Trophoblast cell (in vitro differentiated cells and primary cell): ENCODE data around the gene TNS1.

Experiments
- DNase-seq, 2 donors: peaks; one replicate each; pipeline ENCODE4 v3.0.0-alpha.2; 2016
- H2AFZ ChIP-seq: 2 replicates; pipeline ENCODE4 v1.6.1; 2013; ENCODE audit warnings: low read length, moderate library complexity, mild to moderate bottlenecking; ENCODE audit not compliant: insufficient read depth, poor library complexity
- H2AK5ac ChIP-seq: 2 replicates; pipeline ENCODE4 v1.6.1; 2013; ENCODE audit warnings: mild to moderate bottlenecking, low read length
- H2BK120ac ChIP-seq: 2 replicates; pipeline ENCODE4 v1.6.1; 2013; ENCODE audit warnings: low read length, mild to moderate bottlenecking, moderate library complexity; ENCODE audit not compliant: insufficient read depth, poor library complexity
- H2BK12ac ChIP-seq: 2 replicates; pipeline ENCODE4 v1.6.1; 2013; ENCODE audit warnings: mild to moderate bottlenecking, low read length, moderate library complexity
- H2BK5ac ChIP-seq: 2 replicates; pipeline ENCODE4 v1.6.1; 2013; ENCODE audit warnings: low read length, low read depth, moderate library complexity, mild to moderate bottlenecking; ENCODE audit not compliant: poor library complexity
- H3K14ac ChIP-seq: 2 replicates; pipeline ENCODE4 v1.6.1; 2013; ENCODE audit warnings: mild to moderate bottlenecking, low read length
- H3K18ac ChIP-seq: 2 replicates; pipeline ENCODE4 v1.6.1; 2013; ENCODE audit warnings: mild to moderate bottlenecking, low read length
- H3K23ac ChIP-seq: 2 replicates; pipeline ENCODE4 v1.6.1; 2013; ENCODE audit warnings: low read length
- H3K27ac ChIP-seq: 2 replicates; pipeline ENCODE4 v1.5.1; 2013; ENCODE audit warnings: low read depth, mild to moderate bottlenecking, inconsistent platforms, low read length, moderate library complexity
- H3K27me3 ChIP-seq: 2 replicates; pipeline ENCODE4 v1.6.1; 2013; ENCODE audit warnings: inconsistent platforms, mild to moderate bottlenecking, low read length, moderate library complexity; ENCODE audit not compliant: insufficient read depth
- H3K36me3 ChIP-seq, 2 experiments: 1 replicate in 1 of 2; 2 replicates in 1 of 2; pipeline ENCODE4 v1.6.1; 2013; ENCODE audit warnings: low read length in 2 of 2, mild to moderate bottlenecking in 2 of 2, moderate library complexity in 1 of 2; ENCODE audit not compliant: insufficient read depth in 2 of 2, control insufficient read depth in 1 of 2
- H3K4ac ChIP-seq: 2 replicates; pipeline ENCODE4 v1.6.1; 2013; ENCODE audit warnings: low read depth, mild to moderate bottlenecking, low read length, moderate library complexity
- H3K4me1 ChIP-seq, 2 experiments: 1 replicate in 1 of 2; 2 replicates in 1 of 2; pipeline ENCODE4 v1.6.1; 2013; ENCODE audit warnings: low read length in 2 of 2, mild to moderate bottlenecking in 2 of 2, moderate library complexity in 1 of 2; ENCODE audit not compliant: insufficient read depth in 2 of 2, control insufficient read depth in 1 of 2
- H3K4me2 ChIP-seq: 2 replicates; pipeline ENCODE4 v1.6.1; 2013; ENCODE audit warnings: inconsistent platforms, mild to moderate bottlenecking, low read length, moderate library complexity
- H3K4me3 ChIP-seq: 2 replicates; pipeline ENCODE4 v1.5.1; 2013; ENCODE audit warnings: mild to moderate bottlenecking, low read depth, low read length, inconsistent platforms
- H3K79me1 ChIP-seq: one replicate; pipeline ENCODE4 v1.6.1; 2013; ENCODE audit warnings: low read length
- H3K79me2 ChIP-seq: 2 replicates; pipeline ENCODE4 v1.6.1; 2013; ENCODE audit warnings: low read length, mild to moderate bottlenecking; ENCODE audit not compliant: control insufficient read depth, insufficient read depth, poor library complexity
- H3K9ac ChIP-seq: 2 replicates; pipeline ENCODE4 v1.6.1; 2013; ENCODE audit warnings: mild to moderate bottlenecking, low read length
- H3K9me3 ChIP-seq: 2 replicates; pipeline ENCODE4 v1.6.1; 2013; ENCODE audit warnings: low read depth, mild to moderate bottlenecking, control low read depth, inconsistent platforms, low read length; ENCODE audit not compliant: insufficient read depth
- H4K12ac ChIP-seq: 2 replicates; pipeline ENCODE4 v1.6.1; 2013; ENCODE audit warnings: low read depth, mild to moderate bottlenecking, low read length, moderate library complexity
- H4K8ac ChIP-seq: 2 replicates; pipeline ENCODE4 v1.6.1; 2013; ENCODE audit warnings: low read depth, mild to moderate bottlenecking, low read length, moderate library complexity
- H4K91ac ChIP-seq: one replicate; pipeline ENCODE4 v1.6.1; 2013; ENCODE audit warnings: low read depth, mild to moderate bottlenecking, low read length, moderate library complexity
- WGBS: extraction: QIAGEN DNeasy Blood & Tissue Kit; methylation state at CpG from one replicate; pipeline ENCODE4 v1.1.7; 2013; ENCODE audit warnings: missing lambda C conversion rate; ENCODE audit not compliant: insufficient read length, insufficient coverage; ENCODE audit errors: extremely low coverage; 5-methylcytosine and 5-hydroxymethylcytosine counted together

Gene TNS1

DNA sequence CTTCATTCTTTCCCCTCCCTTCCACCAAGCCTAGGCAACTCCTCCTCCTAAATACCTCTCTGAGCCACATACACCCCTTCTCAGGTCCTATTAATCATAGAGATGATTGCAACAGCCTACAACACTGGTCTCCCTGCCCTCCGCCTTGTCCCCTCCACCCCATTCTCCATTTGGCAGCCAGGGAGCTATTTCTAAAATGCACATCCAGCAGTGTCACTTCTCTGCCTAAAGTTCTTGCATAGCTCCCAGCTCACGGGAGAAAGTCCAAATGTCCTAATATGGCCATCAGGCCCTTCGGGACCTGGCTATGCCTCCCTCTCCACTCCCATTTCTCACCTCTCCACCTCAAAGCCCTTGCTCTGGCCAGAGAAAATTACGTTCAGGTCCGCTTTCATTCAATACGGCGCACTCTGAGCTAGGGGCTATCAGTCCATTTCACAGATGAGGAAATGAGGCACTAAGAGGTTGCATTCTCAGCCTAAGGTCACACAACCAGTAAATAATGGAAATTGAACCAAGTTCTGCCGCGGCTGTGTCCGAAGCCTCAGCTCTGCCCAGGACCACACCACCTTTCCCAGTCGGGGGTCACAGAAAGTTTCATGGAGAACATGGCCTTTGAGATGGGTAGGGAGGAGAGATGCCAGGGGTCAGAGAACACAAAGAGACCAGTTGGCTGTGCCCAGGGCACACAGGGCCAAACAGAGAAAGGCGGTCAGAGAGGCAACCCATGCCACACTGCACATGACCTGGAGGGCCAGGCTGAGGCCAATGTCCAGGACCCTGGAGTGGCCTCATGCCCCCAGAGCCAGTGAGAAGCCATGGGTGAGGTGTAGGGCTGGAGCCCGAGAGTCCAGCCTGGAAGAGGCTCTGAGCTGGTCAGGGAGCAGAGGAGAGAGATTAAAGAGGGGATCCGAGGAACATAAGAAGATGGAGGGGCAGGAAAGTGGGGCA, 72.8 kb downstream of the TNS1 start:
- Histone ChIP-seq H2BK120ac (no peak overlapping the region), H2AFZ (no peak overlapping the region), H3K79me2 (no peaks in the 10 kb centered on the region), H3K9ac (no peak overlapping the region), H2BK12ac (no peak overlapping the region), H4K8ac (no peak overlapping the region), H3K23ac (no peak overlapping the region), H3K4ac (no peak overlapping the region), H3K27ac (no peak overlapping the region), H4K12ac (no peak overlapping the region), H2BK5ac (no peak overlapping the region), H3K27me3 (no peaks in the 10 kb centered on the region), H3K4me3 (no peak overlapping the region), H3K79me1 (no peaks in the 10 kb centered on the region), H3K14ac (no peak overlapping the region), H3K4me1 (peaks cover 4 to 16% of the 10 kb centered on the region in 2 experiments), H3K4me2 (no peak overlapping the region), H4K91ac (no peak overlapping the region), H3K18ac (no peak overlapping the region), H2AK5ac (no peak overlapping the region), H3K9me3 (no peaks in the 10 kb centered on the region), H3K36me3 (no peaks in the 10 kb centered on the region)
- no CpG with 5 or more reads among the region's 14 CpGs for WGBS
- no peak for DNase-seq

DNA sequence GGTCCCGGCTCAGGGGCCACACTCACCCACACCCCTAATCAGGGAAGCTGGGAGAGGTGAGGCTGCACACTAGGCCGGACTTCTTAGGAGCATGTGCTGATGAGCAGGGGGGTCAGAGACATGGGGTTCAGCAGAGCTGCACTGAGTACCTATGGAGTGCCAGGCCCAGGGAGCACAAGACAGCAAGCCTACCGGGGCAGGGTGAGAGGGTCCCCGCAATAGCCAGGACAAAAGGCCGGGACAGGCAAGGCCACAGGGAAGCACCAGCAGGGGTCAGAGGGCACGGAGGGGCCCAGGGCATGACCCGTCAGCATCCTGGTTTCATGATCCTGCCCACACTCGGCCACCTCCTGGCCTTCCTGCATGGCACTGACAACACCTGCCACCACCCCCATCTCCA, 73.5 kb downstream of the TNS1 start:
- DNase-seq = no peak
- H3K4me2 ChIP-seq = no peak overlapping the region
- no peaks in the 10 kb centered on the region for H3K79me2 ChIP-seq
- H3K9me3 ChIP-seq = no peaks in the 10 kb centered on the region
- H3K79me1 ChIP-seq = no peaks in the 10 kb centered on the region
- no peak overlapping the region for H2AFZ ChIP-seq
- no peak overlapping the region for H3K27ac ChIP-seq
- no peak overlapping the region for H2BK5ac ChIP-seq
- no peak overlapping the region for H3K4me3 ChIP-seq
- no peak overlapping the region for H4K8ac ChIP-seq
- H2AK5ac ChIP-seq = no peak overlapping the region
- peaks cover 3 to 10% of the 10 kb centered on the region in 2 experiments for H3K4me1 ChIP-seq
- H3K18ac ChIP-seq = no peak overlapping the region
- no peak overlapping the region for H2BK12ac ChIP-seq
- no peak overlapping the region for H4K12ac ChIP-seq
- no peak overlapping the region for H3K9ac ChIP-seq
- H3K4ac ChIP-seq = no peak overlapping the region
- no CpG with 5 or more reads among the region's 8 CpGs for WGBS
- H4K91ac ChIP-seq = no peak overlapping the region
- no peak overlapping the region for H2BK120ac ChIP-seq
- H3K36me3 ChIP-seq = no peaks in the 10 kb centered on the region
- H3K23ac ChIP-seq = no peak overlapping the region
- no peak overlapping the region for H3K14ac ChIP-seq
- H3K27me3 ChIP-seq = no peaks in the 10 kb centered on the region

DNA sequence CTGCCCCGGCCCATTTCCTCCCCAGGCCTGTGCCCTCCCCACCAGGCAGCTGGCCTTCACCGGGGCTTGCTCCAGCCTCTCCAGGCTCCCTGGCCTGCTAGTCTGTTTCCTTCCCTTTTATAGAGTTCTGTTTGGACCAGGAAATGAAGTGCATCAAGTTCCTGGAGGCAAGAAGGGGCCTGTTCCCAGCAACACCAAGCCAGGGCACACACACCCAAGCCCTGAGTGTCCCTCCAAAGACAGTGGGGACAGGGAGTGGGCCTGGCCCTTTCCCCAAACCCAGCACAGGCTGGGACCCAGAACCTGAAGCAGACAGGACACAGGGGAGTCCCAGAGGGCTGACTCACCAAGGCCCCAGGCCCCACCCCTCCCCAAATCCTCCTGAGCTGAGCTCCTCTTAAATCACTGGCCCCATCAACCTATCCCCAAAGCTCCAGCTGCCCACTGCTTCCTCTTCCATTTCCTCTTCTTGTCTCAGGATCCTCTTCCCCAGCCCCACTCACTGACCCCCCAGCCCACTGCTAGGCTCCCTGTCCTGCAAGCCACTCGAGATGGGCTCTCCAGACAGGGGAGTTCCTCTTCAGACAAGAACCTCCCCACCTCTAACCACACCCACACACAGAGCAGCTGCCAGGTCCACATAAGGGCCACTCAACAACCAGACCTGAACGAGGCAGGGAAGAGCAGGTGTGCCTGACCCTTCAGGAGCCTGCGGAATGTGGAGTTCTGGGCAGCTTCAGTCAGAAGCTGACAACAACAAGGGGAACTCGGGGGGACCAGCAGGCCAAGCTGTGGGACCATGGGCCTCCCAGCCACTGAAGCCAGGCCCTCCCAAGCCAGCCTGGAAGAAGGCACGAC, 74.2 kb downstream of the TNS1 start:
- H2BK5ac ChIP-seq = no peak overlapping the region
- DNase-seq = no peak
- peak overlapping the region; percentile 4 for H3K14ac ChIP-seq
- no peak overlapping the region for H3K4ac ChIP-seq
- H2AK5ac ChIP-seq = no peak overlapping the region
- H3K27ac ChIP-seq = no peak overlapping the region
- WGBS = no CpG with 5 or more reads among the region's 7 CpGs
- no peak overlapping the region for H3K4me2 ChIP-seq
- H4K8ac ChIP-seq = no peak overlapping the region
- peaks cover 2% of the 10 kb centered on the region for H3K9me3 ChIP-seq
- no peaks in the 10 kb centered on the region for H3K79me1 ChIP-seq
- H3K4me3 ChIP-seq = no peak overlapping the region
- H2BK120ac ChIP-seq = no peak overlapping the region
- H3K18ac ChIP-seq = no peak overlapping the region
- H4K91ac ChIP-seq = no peak overlapping the region
- H2AFZ ChIP-seq = peak overlapping the region; percentile 9
- H3K27me3 ChIP-seq = no peaks in the 10 kb centered on the region
- no peaks in the 10 kb centered on the region for H3K79me2 ChIP-seq
- no peak overlapping the region for H3K23ac ChIP-seq
- no peak overlapping the region for H4K12ac ChIP-seq
- H3K36me3 ChIP-seq = no peaks in the 10 kb centered on the region
- H3K4me1 ChIP-seq = peaks cover 6 to 14% of the 10 kb centered on the region in 2 experiments
- H3K9ac ChIP-seq = no peak overlapping the region
- no peak overlapping the region for H2BK12ac ChIP-seq

DNA sequence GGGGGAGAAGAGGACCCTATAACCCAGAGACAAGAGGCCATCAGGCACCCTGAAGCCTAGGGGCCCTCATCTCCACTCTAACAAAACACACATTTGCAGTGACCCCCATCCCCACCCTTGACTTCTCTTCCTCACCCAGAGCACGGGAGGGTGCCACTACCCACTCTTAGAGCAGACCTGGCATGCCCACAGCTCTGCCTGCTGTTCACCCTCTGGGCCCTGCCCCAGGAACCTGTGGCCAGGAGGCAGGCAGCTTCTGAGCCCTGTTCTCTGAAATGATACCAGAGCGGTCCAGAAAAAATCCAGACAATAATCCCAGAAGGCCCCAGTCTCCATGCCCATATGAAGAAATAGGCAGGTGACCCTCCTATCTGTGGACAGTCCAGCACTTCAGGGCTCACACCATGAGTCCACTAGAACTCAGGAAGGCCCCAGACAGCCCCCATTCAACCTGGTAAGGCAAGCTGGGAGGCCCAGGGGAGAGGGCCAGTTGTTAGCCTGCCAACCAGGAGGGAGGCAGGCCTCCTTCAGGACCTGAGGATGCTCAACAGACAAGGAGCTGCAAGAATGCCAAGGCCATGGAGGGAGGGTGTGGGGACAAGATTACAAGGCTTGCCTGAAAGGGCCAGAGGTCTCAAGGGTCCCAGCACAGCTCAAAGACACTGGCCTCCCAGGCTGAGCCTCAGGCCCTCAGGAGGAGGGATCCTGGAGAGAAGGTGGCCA, 75.0 kb downstream of the TNS1 start:
- Histone ChIP-seq H2AFZ (peak overlapping the region; percentile 9), H3K27ac (no peak overlapping the region), H3K4me3 (no peak overlapping the region), H3K79me1 (no peaks in the 10 kb centered on the region), H2BK120ac (no peak overlapping the region), H3K36me3 (no peaks in the 10 kb centered on the region), H3K14ac (peak overlapping the region; percentile 4), H3K79me2 (no peaks in the 10 kb centered on the region), H3K18ac (no peak overlapping the region), H3K27me3 (no peaks in the 10 kb centered on the region), H3K4me2 (no peak overlapping the region), H4K12ac (no peak overlapping the region), H4K8ac (no peak overlapping the region), H2BK5ac (no peak overlapping the region), H3K4me1 (peaks cover 6 to 15% of the 10 kb centered on the region in 2 experiments), H3K9me3 (peaks cover 2% of the 10 kb centered on the region), H3K23ac (no peak overlapping the region), H3K4ac (no peak overlapping the region), H4K91ac (no peak overlapping the region), H2AK5ac (no peak overlapping the region), H3K9ac (no peak overlapping the region), H2BK12ac (no peak overlapping the region)
- whole genome bisulfite sequencing = no CpG with 5 or more reads among the region's 2 CpGs
- DNase-seq = no peak
